Measurements from ENCODE around the gene IFNA6.

GRCh38 chr9:21383627-21384026 lies 32.9 kb upstream of the IFNA6 start:
- TF ChIP-seq EZH2 (IDR thresholded peaks at IDR 0.05; ENCODE audit: insufficient read depth, poor library complexity, severe bottlenecking), result no peak
- TF ChIP-seq EZH2phosphoT487 (IDR thresholded peaks at IDR 0.05; ENCODE audit: insufficient read depth, low read depth), result no peak
